ENCODE data around the gene FGFR2.

GRCh38 chr10:121601458-121601857 lies 3.2 kb upstream of the FGFR2 start:
- TF ChIP-seq CTCF (conservative IDR thresholded peaks at IDR 0.05) (no peak), ZFX (IDR thresholded peaks at IDR 0.05) (no peak)

Measured in C4-2B (cell line).